Liver (tissue), 3 donors: ENCODE results near the gene IRAK3.

Experiments
- EGR1 ChIP-seq, 2 donors: IDR thresholded peaks; 2 replicates each; pipeline ENCODE4 v1.6.1; 2016 to 2018; ENCODE audit warnings: antibody characterized with exemption in 2 of 2, low read depth in 2 of 2
- GABPA ChIP-seq, 2 donors: IDR thresholded peaks in 1 of 2; conservative IDR thresholded peaks in 1 of 2; 2 replicates each; pipeline ENCODE4 v1.6.1; 2016; ENCODE audit warnings: antibody characterized with exemption in 2 of 2, mild to moderate bottlenecking in 1 of 2, moderate library complexity in 1 of 2
- RAD21 ChIP-seq, 2 donors: IDR thresholded peaks; 2 replicates each; pipeline ENCODE4 v1.6.1; 2016; ENCODE audit warnings: antibody characterized with exemption in 2 of 2, mild to moderate bottlenecking in 2 of 2
- TAF1 ChIP-seq: conservative IDR thresholded peaks from 2 replicates; pipeline ENCODE4 v1.6.1; 2016; ENCODE audit warnings: antibody characterized with exemption, mild to moderate bottlenecking
- TF ChIP-seq, protein P1 (sequence below): fragments of 150-350 bp; IDR thresholded peaks from 2 replicates; pipeline ENCODE4 v1.5.1; 2017; ENCODE audit warnings: improper control_type of control experiment, low read depth, low read length; ENCODE audit not compliant: missing input control
- TF ChIP-seq, protein P2 (sequence below): IDR thresholded peaks from 2 replicates; pipeline ENCODE4 v1.6.1; 2016; ENCODE audit warnings: antibody characterized with exemption
- TF ChIP-seq, protein P3 (sequence below): IDR thresholded peaks from 2 replicates; pipeline ENCODE4 v1.6.1; 2016; ENCODE audit warnings: antibody characterized with exemption
- donor health status: healthy.
- donor health status: healthy.

DNA sequence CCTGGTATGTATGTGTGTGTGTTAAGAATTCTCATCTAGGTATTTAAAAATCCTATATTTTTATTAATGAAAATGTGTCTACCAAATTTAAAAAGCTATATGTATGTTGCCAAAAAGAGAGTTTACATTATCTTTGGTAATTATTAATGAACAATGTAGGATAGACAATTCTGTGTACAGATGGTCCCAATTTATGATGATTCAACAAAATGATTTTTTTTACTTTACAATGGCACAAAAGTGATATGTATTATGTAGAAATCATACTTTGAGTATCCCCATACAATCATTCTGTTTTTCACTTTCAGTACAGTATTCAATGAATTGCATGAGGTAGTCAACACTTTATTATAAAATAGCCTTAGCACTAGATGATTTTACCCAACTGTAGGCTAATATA lies 39.4 kb downstream of the IRAK3 start:
- TF ChIP-seq, protein P1, sequence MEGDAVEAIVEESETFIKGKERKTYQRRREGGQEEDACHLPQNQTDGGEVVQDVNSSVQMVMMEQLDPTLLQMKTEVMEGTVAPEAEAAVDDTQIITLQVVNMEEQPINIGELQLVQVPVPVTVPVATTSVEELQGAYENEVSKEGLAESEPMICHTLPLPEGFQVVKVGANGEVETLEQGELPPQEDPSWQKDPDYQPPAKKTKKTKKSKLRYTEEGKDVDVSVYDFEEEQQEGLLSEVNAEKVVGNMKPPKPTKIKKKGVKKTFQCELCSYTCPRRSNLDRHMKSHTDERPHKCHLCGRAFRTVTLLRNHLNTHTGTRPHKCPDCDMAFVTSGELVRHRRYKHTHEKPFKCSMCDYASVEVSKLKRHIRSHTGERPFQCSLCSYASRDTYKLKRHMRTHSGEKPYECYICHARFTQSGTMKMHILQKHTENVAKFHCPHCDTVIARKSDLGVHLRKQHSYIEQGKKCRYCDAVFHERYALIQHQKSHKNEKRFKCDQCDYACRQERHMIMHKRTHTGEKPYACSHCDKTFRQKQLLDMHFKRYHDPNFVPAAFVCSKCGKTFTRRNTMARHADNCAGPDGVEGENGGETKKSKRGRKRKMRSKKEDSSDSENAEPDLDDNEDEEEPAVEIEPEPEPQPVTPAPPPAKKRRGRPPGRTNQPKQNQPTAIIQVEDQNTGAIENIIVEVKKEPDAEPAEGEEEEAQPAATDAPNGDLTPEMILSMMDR: no peak
- TF ChIP-seq RAD21 (IDR thresholded peaks at IDR 0.05) (no peak), GABPA (IDR thresholded peaks at IDR 0.05 in 1 of 2, conservative IDR thresholded peaks at IDR 0.05 in 1 of 2) (no peak), TAF1 (no peak), EGR1 (IDR thresholded peaks at IDR 0.05; ENCODE audit: low read depth in 2 of 2) (no peak)
- TF ChIP-seq, protein P2, sequence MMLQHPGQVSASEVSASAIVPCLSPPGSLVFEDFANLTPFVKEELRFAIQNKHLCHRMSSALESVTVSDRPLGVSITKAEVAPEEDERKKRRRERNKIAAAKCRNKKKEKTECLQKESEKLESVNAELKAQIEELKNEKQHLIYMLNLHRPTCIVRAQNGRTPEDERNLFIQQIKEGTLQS: no peak
- TF ChIP-seq, protein P3, sequence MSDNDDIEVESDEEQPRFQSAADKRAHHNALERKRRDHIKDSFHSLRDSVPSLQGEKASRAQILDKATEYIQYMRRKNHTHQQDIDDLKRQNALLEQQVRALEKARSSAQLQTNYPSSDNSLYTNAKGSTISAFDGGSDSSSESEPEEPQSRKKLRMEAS: no peak
